HG03135 (cell line): Measurements from ENCODE around the gene PGAP3.

ENCODE experiments used
- ATAC-seq: cut with Tn5 transposase; IDR thresholded peaks from one replicate; pipeline ENCODE4 v1.9.1; 2021; ENCODE audit warnings: mild to moderate bottlenecking, moderate library complexity; ENCODE audit not compliant: unreplicated experiment

Gene PGAP3

GRCh38 chr17:39673335-39674081, 14.3 kb downstream of the PGAP3 start:
- no peak for ATAC-seq

GRCh38 chr17:39672522-39673334, 15.1 kb downstream of the PGAP3 start:
- no peak for ATAC-seq

GRCh38 chr17:39671651-39672521, 16.0 kb downstream of the PGAP3 start:
- no peak for ATAC-seq

GRCh38 chr17:39670746-39671145, 17.1 kb downstream of the PGAP3 start:
- no peak for ATAC-seq

- no peak for ATAC-seq
Observed at GRCh38 chr17:39669897-39670735, 17.7 kb downstream of the PGAP3 start.

GRCh38 chr17:39667945-39668924, 19.6 kb downstream of the PGAP3 start, which contains the start of gene PNMT:
PNMT (plus strand) TSS chr17:39668453; CDS start chr17:39668476, 23 bp downstream.
- no peak for ATAC-seq

GRCh38 chr17:39667262-39667944, 20.5 kb downstream of the PGAP3 start:
- no peak for ATAC-seq

- no peak for ATAC-seq
Observed at GRCh38 chr17:39666601-39667261, 21.1 kb downstream of the PGAP3 start.

GRCh38 chr17:39666231-39666600, 21.6 kb downstream of the PGAP3 start:
- ATAC-seq, result no peak

- no peak for ATAC-seq
Observed at GRCh38 chr17:39665642-39666224, 22.1 kb downstream of the PGAP3 start.

- no peak for ATAC-seq
Observed at GRCh38 chr17:39664581-39665561, 23.0 kb downstream of the PGAP3 start, which contains the start of gene TCAP. TCAP (plus strand) TSS chr17:39665349; CDS start chr17:39665360, 11 bp downstream.

- ATAC-seq, result no peak
Observed at GRCh38 chr17:39663688-39664580, 23.9 kb downstream of the PGAP3 start.

- ATAC-seq, result no peak
Observed at GRCh38 chr17:39663340-39663687, 24.5 kb downstream of the PGAP3 start.

GRCh38 chr17:39662551-39663339, 25.1 kb downstream of the PGAP3 start:
- ATAC-seq, result no peak
